Activated effector memory CD4-positive, alpha-beta T cell treated with anti-CD3 and anti-CD28 coated beads, Interleukin-2, amount 50 U/mL, for 16 hours (primary cell): Measurements from ENCODE around the gene LRRC59.
"Not testable (repeated sequence)": the region's sequence is repeated elsewhere in the genome, so short reads cannot be mapped to it uniquely, and the experiment has no call there.

Experiments used
- DNase-seq: peaks from one replicate; pipeline ENCODE4 v3.0.0-alpha.2; 2020

The LRRC59 gene

GRCh38 chr17:50424246-50424995 lies 27.1 kb upstream of the LRRC59 start:
- no peak for DNase-seq

GRCh38 chr17:50423553-50424159 lies 26.3 kb upstream of the LRRC59 start:
- no peak for DNase-seq

- no peak for DNase-seq
These were observed 25.4 kb upstream of the LRRC59 start for GRCh38 chr17:50422738-50423137.

DNA sequence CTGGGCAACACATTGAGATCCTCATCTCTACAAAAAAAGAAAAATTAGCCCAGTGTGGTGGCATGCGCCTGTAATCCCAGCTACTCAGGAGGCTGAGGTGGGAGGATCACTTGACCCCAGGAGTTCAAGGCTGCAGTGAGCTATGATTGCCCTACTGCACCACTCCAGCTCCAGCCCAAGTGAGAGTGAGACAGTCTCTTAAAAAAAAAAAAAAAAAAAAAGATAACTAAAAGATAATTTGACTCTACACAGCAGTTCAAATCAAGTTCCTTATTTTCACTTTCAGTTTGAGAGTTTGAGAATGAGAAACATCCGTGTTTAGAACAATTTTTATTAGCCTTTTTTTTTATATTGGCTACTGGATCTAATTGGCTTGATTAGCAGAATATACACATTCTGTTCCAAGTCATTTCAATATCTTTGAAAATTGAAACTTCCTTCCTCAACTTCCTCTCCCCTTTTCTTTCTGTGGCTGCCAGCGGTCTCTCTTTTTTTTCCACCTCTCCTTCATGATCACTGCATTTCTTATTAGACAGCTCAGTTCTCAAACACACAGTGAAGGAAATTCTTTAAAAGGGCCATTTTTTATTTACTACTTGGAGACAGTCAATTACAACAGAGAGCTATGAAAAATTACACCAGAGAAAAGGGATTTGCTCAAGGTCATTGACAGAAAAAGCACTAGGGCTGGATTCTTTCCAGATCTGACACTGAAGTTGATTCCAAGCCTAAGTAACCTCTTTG lies 24.2 kb upstream of the LRRC59 start:
- no peak for DNase-seq

GRCh38 chr17:50420419-50421112 lies 23.2 kb upstream of the LRRC59 start:
- no peak for DNase-seq

DNA sequence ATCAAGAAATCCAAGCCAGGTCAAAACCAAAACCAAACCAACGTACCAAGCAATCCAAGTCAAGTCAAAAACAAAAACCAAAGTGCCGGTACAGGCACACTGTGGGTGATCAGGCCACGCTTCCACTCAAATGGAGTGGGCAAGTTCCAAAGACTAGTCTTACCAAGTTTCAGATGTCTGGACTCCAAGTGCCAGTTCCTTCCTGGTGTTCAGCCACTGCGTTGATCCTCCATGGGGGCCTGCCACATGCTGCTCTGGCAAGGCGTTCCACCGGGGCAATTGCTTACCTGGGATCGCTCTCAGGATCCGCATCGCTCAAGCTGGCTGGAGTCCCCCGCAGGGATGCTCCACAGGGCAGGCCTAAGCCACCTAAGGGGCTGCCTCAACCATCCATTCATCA lies 22.3 kb upstream of the LRRC59 start:
- DNase-seq, result not testable (repeated sequence)

- DNase-seq, result no peak
These were observed 17.5 kb upstream of the LRRC59 start for GRCh38 chr17:50414808-50415207.

DNA sequence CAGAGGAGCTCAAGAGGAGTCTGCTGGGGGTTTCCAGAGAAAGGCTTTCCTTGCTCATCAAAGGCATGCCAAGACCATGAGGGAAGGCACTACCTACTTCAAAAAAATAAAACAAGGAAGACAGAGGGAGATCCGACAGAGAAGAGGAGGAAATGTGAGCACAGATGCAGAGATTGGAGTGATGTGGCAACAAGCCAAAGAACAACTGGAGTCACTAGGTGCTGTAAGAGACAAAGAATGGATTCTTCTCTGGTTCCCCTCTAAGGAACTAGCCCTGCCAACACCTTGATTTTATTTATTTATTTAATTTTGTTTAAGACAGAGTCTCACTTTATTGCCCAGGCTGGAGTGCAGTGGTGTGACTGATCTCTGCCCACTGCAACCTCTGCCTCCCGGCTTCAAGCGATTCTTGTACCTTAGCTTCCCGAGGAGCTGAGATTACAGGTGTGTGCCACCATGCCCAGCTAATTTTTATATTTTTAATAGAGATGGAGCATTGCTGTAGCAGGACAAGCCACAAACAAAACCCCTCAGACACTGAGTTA lies 14.9 kb upstream of the LRRC59 start:
- DNase-seq, result no peak

DNA sequence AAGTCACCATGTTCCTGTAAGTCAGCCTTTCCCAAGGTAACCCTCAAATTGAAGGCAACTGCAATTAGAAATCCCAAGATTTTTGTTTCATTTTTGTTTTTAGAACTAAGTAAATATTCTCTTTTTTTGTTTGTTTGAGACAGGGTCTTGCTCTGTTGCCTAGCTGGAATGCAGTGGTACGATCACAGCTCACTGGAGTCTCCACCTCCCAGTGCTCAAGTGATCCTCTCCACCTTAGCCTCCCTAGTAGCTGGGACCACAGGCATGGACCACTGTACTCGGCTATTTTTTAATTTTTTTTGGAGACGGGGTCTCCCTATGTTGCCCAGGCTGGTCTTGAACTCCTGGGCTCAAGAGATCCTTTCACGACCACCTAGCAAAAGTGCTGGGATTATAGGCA lies 10.6 kb upstream of the LRRC59 start:
- DNase-seq, result no peak

DNA sequence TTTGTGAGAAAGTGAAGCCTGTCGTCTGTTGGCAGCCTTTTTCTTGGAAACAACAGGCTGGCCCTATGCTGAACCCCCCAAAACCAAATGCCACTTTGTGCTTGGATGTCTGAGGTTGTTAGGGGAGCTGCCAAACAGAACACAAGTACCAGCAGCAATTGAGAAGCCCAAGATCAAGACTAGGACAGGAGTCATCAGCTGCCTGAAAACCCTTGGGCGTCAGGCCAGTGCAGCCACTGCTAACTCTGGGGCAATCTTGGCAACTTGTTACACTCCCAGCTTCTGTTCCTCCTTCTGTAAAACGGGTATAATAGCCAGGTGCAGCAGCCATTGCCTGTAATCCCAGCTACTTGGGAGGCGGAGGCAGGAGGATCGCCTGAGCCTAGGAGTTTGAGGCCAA lies 9.3 kb upstream of the LRRC59 start:
- DNase-seq, result no peak

- DNase-seq, result not testable (repeated sequence)
These were observed 8.0 kb upstream of the LRRC59 start for GRCh38 chr17:50405351-50405750.

DNA sequence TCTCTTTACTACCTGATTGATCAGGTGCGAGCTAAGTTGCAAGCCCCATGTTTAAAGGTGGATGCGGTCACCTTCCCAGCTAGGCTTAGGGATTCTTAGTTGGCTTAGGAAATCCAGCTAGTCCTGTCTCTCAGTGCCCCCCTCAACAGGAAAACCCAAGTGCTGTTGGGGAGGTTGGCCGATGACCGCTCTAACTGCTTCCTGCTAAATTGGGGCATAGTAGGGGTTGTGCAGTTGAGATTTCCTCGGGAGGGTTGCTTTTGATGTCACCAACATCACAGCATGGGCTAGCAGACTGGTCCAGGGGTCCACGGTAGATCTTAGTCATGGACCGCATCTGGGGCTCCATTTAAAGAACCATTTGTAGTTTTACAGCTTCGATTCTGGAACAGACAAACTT lies 2.3 kb upstream of the LRRC59 start:
- not testable (repeated sequence) for DNase-seq

DNA sequence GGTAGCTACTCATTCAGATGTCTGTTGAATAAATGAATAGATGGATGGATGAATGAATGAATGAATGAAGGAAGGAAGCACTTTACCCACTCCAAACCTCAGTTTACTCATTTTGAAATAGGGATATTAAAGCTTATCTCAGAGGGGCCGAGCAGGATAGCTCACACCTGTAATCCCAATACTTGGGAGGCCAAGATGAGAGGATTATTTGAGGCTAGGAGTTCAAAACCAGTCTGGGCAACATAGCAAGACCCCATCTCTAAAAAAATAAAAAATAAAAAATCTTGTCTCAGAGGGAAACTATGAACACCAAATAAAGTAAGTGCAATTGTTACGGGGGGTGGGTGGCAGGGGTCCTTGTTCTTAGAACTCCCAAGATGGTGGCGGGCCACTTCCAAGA lies 1.3 kb upstream of the LRRC59 start:
- not testable (repeated sequence) for DNase-seq

DNA sequence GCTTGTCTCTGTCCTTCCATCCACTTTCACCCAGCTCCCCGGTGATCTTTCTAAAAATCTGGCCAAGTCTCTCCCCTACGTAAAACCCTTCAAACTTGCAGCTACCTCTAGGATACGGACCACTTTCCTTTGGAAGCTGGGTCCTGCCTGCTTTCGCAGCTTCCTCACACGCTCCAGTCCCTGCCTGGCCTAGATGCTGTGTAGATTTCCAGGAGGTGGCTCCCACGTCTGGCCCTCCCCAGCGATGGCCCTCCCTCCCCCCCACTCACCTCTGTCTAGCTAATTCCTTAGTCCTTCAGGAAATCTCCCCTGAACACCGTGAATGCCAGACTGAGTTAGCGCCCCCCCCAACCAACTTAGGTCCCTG lies 579 bp upstream of the LRRC59 start:
- no peak for DNase-seq

GRCh38 chr17:50396261-50397110 lies 837 bp downstream of the LRRC59 start:
- DNase-seq, result peak; percentile 73

- DNase-seq, result no peak
These were observed 2.6 kb downstream of the LRRC59 start for GRCh38 chr17:50394711-50395110.

- no peak for DNase-seq
These were observed 3.6 kb downstream of the LRRC59 start for GRCh38 chr17:50393700-50394099.

DNA sequence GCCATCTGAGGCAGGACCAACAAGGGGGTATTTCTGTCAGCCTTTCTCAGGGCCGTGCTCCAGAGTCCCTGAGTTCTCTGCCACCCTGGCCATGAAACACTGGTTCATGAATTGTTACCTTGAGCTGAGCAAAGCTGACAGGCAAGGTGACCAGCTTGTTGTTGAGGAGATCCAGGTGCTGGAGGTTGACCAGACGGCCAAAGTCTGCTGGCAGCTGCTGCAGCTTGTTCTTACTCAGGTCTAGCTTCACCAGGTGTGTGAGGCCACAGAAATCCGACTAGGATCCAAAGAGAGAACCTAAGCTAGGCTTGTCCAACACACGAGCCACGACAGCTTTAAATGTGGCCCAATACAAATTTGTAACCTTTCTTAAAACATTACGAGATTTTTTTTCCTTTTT lies 4.7 kb downstream of the LRRC59 start:
- no peak for DNase-seq

GRCh38 chr17:50389534-50389933 lies 7.8 kb downstream of the LRRC59 start:
- no peak for DNase-seq

DNA sequence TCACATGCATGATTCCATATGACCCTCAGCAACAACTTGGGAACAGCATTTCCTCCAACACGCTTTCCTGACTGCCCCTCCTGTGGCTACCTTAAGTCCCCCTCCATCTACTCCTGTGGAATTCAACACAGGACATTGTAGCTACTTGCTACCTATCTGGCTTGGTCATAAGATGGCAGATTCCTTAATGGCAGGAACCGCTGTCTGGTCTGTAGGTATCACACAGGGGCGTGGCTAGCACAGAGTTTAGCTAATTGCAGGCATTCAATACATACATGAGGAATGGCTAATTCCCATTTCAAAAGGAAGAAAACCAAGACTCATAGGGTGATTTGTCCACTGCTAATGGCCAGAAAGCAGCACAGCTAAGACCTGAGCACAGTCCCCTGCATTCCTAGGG lies 8.6 kb downstream of the LRRC59 start:
- no peak for DNase-seq

DNA sequence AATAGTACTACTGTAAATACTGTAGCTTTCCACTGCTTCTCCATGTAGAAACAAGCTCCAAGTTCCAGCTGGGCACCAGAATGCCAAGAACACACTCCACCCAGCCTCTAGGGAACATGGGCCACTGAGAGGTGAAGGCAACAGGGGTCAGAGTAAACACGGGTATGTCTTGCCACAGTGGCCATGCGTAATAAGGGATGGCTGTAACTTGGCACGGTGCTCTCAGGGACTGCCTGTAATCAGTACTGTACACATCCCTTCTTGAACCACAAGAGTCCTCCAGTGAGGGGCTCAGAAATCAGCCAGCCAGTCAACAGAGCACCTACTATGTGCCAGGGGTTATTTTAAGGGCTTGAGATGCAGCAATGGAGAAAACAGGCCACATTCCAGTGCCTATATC lies 10.8 kb downstream of the LRRC59 start:
- no peak for DNase-seq

GRCh38 chr17:50382931-50383330 lies 14.4 kb downstream of the LRRC59 start:
- no peak for DNase-seq
